GM19240 (cell line): ENCODE data around the gene FOLR3.
"Not testable (repeated sequence)": the region's sequence is repeated elsewhere in the genome, so short reads cannot be mapped to it uniquely, and the experiment has no call there.

Experiments used
- DNase-seq: peaks from one replicate; pipeline ENCODE4 v3.0.0; 2011; ENCODE audit warnings: low spot score; ENCODE audit not compliant: insufficient read length

Gene FOLR3

GRCh38 chr11:72123117-72123653 lies 12.3 kb upstream of the FOLR3 start:
- no peak for DNase-seq

DNA sequence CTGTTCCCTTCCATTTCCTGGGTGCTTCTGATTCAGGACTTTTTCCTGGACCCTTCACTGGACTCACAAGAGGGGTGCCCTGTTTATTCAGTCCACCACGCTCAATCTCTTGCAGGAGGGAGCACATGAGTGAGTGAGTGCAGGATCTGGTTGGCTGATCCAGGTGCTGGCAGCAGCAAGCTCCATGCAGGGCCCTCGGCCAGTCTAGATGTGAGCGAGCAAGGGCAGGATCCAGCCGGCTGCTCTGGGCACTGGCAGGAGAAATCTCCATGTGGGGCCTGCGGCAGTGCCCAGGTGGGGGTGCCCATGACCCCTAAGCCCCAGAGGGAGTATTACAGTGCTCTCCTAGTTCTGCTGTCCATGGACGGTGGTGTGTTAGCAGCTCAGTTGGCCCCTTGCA lies 11.5 kb upstream of the FOLR3 start:
- DNase-seq: no peak

GRCh38 chr11:72125956-72126355 lies 9.6 kb upstream of the FOLR3 start:
- no peak for DNase-seq

DNA sequence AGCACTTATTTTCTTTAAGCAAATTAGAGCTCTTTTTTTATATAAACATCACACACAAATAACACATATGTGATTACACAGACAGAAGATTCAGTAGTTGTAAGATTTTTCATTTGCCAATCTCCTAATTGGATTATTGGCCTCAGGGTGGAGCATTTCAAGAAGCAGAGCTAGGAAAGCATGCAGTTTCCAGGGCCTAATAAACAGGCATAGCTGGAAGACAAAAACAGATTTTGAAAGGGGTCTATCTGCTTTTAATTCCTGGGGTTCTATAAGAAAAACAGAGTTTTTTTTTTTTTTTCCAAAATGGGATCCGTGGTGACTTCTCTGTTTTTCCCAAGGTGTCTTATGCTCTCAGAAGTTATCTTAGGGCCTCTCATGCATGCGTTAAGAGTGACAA lies 7.6 kb upstream of the FOLR3 start:
- no peak for DNase-seq

GRCh38 chr11:72129381-72129780 lies 6.1 kb upstream of the FOLR3 start:
- no peak for DNase-seq

DNA sequence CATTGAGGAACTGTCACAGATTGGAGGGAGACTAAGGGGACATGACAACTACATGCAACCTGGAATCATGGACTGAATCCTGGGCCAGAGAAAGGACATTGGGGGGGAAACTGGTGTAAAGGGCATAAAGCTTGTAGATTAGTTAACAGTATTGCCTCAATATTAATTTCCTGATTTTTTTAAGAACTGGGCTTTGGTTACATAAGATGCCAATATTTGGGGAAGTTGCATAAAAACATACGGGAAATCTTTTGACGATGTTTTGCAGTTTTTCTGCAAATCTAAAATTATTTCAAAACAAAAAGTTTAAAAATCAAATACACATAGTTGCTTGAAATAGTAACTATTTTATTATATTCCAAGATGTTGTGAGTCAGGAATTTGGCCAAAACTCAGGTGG lies 2.9 kb upstream of the FOLR3 start:
- DNase-seq: no peak

DNA sequence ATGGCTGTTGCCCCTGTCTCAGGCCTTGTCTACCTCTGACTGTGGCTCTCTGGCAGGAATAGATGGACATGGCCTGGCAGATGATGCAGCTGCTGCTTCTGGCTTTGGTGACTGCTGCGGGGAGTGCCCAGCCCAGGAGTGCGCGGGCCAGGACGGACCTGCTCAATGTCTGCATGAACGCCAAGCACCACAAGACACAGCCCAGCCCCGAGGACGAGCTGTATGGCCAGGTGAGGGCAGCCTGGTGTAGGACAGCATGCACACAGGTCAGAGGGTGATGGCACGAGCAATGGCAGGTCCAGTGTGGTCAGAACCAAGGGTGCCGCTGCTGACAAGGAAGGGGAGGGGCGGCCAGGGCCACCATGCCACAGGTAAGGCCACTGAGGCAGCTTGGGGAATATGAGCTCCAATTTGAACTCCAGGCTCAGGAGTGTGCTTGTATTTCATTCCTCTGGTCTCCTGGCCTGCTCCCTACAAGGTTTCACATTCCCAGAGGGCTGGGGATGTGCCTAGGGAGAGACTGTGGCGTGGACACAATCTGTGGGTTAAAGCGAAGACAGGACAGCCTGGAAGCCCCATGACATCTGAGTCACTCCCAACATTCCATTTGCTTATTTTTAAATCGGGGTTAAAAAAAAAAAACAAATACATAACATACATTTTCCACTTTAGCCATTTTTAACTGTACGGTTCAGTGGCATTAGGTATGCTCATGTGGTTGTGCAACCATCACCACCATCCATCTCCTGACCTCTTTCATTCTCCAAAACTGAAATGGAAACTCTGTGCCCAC lies 562 bp downstream of the FOLR3 start:
- DNase-seq: no peak

DNA sequence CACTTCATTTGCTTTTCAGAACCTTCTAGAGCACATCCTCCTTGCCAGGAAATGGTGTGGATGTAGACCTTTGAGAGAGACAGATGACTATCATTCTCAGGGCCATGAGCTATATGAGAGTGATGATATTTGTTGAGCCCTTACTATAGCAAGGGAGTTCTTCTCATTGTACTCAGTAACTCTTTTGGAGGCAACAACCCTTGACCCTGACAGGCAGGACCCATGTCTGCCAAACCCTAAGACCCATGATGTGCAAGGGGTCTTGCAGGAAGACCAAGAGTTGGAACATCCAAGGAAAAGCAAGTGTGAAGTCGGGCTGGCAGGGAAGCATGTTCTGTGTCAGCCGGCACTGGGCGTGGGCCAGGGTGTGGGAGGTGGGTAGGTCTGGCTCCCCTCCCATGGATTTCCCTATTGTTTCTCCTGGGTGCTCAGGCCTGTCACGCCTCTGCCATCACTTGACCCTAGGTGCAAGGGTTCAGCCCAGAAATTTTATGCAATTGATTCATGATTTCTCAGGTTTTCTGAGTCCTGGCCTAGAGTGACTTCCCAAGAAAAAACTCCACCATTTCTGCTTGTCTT lies 1.2 kb downstream of the FOLR3 start:
- DNase-seq: no peak

DNA sequence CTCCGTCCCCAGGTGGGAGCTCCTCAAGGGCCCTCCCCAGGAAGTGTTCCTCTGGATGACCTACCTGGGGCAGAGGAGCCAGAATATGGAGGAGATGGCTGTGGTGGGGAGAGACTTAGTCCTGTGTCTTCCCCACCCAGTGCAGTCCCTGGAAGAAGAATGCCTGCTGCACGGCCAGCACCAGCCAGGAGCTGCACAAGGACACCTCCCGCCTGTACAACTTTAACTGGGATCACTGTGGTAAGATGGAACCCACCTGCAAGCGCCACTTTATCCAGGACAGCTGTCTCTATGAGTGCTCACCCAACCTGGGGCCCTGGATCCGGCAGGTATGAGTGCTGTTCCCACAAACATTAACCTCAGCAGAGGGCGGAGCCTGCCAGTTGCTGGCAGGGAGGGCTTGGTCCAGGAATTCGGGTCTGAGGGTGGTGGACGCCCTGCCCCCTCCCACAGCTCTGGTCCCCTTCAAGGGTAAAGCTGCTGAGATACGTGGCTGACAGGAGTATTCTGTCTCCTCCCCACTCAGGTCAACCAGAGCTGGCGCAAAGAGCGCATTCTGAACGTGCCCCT lies 3.4 kb downstream of the FOLR3 start:
- no peak for DNase-seq

DNA sequence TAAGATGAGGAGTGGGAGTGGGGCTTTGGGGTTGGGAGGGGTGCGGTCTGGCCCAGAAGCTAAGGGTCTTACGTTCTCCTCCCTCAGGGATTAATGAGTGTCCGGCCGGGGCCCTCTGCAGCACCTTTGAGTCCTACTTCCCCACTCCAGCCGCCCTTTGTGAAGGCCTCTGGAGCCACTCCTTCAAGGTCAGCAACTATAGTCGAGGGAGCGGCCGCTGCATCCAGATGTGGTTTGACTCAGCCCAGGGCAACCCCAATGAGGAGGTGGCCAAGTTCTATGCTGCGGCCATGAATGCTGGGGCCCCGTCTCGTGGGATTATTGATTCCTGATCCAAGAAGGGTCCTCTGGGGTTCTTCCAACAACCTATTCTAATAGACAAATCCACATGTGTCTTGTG lies 4.0 kb downstream of the FOLR3 start:
- no peak for DNase-seq

GRCh38 chr11:72140661-72141060 lies 5.1 kb downstream of the FOLR3 start:
- no peak for DNase-seq

- DNase-seq: no peak
Observed at GRCh38 chr11:72141066-72141465, 5.5 kb downstream of the FOLR3 start.

DNA sequence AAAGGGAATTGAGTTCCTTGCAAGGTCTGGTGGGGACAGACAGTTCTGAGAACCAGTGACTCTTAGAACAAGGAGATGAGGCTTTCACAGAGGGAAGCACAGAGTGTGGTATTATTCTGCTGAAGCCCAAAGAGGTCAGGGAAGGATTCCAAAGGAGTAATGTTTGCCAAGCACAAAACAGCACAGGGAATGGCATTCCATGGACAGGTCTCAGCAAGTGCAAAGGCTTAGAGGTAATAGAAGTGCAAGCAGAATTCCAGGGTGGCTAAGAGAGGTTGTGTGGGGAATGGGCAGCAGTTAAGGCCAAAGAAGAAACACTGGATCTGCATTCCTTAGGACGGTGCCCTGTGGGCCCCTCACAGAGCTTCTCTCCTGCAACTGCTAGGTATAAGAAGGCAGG lies 6.6 kb downstream of the FOLR3 start:
- DNase-seq: not testable (repeated sequence)

- not testable (repeated sequence) for DNase-seq
Observed at GRCh38 chr11:72142543-72142942, 7.0 kb downstream of the FOLR3 start.

GRCh38 chr11:72144807-72145565 lies 9.5 kb downstream of the FOLR3 start:
- no peak for DNase-seq

DNA sequence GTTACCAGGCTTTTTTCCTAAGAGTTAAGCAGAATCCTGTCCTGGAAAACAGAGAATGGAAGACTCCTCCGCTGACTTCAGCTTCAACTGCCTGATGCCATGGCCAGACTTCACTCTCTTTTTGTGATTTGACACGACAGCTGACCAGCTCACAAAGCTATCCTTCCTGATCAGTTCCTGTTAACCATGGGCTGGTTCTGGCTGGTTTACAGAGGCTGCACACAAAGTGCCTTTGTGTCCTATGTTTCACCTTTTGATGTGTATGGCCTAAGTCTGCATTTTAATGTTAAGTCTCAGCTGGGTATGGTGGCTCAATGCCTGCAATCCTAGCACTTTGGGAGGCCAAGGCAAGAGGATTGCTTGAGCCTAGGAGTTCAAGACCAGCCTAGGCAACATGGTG lies 11.1 kb downstream of the FOLR3 start:
- DNase-seq: no peak

GRCh38 chr11:72150882-72151281 lies 15.4 kb downstream of the FOLR3 start:
- DNase-seq: no peak

- DNase-seq: not testable (repeated sequence)
Observed at GRCh38 chr11:72153874-72154273, 18.3 kb downstream of the FOLR3 start.

- no peak for DNase-seq
Observed at GRCh38 chr11:72154816-72155215, 19.3 kb downstream of the FOLR3 start.

- no peak for DNase-seq
Observed at GRCh38 chr11:72155751-72156150, 20.2 kb downstream of the FOLR3 start.

GRCh38 chr11:72157131-72157530 lies 21.6 kb downstream of the FOLR3 start:
- no peak for DNase-seq

DNA sequence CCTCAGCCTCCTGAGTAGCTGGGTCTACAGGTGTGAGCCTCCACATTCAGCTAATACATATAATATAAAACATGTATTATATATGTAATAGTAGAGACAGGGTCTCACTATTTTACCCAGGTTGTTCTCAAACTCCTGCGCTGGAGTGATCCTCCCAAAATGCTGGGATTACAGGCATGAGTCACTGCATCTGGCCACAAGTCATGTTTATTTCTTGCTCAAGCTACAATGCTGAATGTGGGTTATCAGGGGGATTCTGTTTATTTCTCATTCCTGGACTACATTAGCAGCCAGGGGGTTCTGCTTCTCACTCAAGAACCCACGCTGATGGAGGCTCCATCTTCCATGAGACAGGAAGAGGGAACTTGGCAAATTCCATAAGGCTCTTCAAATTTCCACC lies 24.8 kb downstream of the FOLR3 start:
- DNase-seq: no peak
